K562 (cell line): ENCODE results near the gene CTH. TPM values are rescaled to one million over a fixed set of nuclear protein-coding genes. Genes with fewer than 3 reads are reported as not detected.

Experiments used
- BCLAF1 ChIP-seq, 2 experiments: fragments of 450-650 bp in 1 of 2; IDR thresholded peaks; 2 replicates each; pipeline ENCODE4 v1.6.1; 2011 to 2017; ENCODE audit warnings: low read depth in 2 of 2, antibody characterized with exemption in 1 of 2, borderline replicate concordance in 1 of 2, low read length in 1 of 2, mild to moderate bottlenecking in 1 of 2, mixed read lengths in 1 of 2; ENCODE audit not compliant: control insufficient read depth in 1 of 2
- CEBPB ChIP-seq: fragments of 450-650 bp; IDR thresholded peaks from 2 replicates; pipeline ENCODE4 v1.6.1; 2016; ENCODE audit warnings: missing genetic modification characterization, missing compliant biosample characterization
- CTBP1 ChIP-seq: fragments of 450-650 bp; IDR thresholded peaks from 2 replicates; pipeline ENCODE4 v1.6.1; 2016; ENCODE audit warnings: borderline replicate concordance
- GTF2E2 ChIP-seq: fragments of 200-800 bp; sonication (Bioruptor generic); IDR thresholded peaks from 2 replicates; pipeline ENCODE4 v1.6.1; 2016; ENCODE audit warnings: missing genetic modification characterization, missing compliant biosample characterization
- HNRNPLL ChIP-seq: fragments of 200-400 bp; formaldehyde crosslinking; IDR thresholded peaks from 2 replicates; pipeline ENCODE4 v1.6.1; 2017; ENCODE audit warnings: low read length, low read depth, mild to moderate bottlenecking; ENCODE audit not compliant: poor library complexity, severe bottlenecking
- MAZ ChIP-seq, 2 experiments: fragments of 450-650 bp in 1 of 2; sonication (generic) in 1 of 2; formaldehyde crosslinking; IDR thresholded peaks in 1 of 2; conservative IDR thresholded peaks in 1 of 2; 2 replicates each; pipeline versions ENCODE4 v1.4.0 to v1.5.0; 2020; ENCODE audit warnings: mild to moderate bottlenecking in 1 of 2, missing genetic modification reagents in 1 of 2
- MTA3 ChIP-seq: fragments of 450-650 bp; formaldehyde crosslinking; IDR thresholded peaks from 2 replicates; pipeline ENCODE4 v1.6.1; 2017; ENCODE audit warnings: mild to moderate bottlenecking, borderline replicate concordance
- RREB1 ChIP-seq: fragments of 250-450 bp; sonication (Bioruptor Pico); IDR thresholded peaks from 2 replicates; pipeline ENCODE4 v1.4.0; 2020
- SAFB2 ChIP-seq: fragments of 200-400 bp; formaldehyde crosslinking; IDR thresholded peaks from 2 replicates; pipeline ENCODE4 v1.6.1; 2018; ENCODE audit warnings: borderline replicate concordance, low read length, low read depth, moderate library complexity; ENCODE audit not compliant: severe bottlenecking
- SLC30A9 ChIP-seq: fragments of 250-450 bp; sonication (Bioruptor Pico); IDR thresholded peaks from 2 replicates; pipeline ENCODE4 v1.8.0; 2022; ENCODE audit warnings: mild to moderate bottlenecking, moderate library complexity
- polyA plus RNA-seq, 8 experiments: library from polyadenylated mRNA; depleted of rRNA in 4 of 8; stranded (reverse) in 5 of 8; unstranded in 3 of 8; fragments of >200 nt; fragmentation: Nextera tagmentation in 2 of 8; fragmentation: Illumina TruSeq in 1 of 8; extraction: Ambion mirVana in 2 of 8; extraction: Trizol in 1 of 8; gene quantifications; 2 replicates each; pipeline versions ENCODE4 v1.2.1 to v1.2.3, GENCODE V29; 2011 to 2014; ENCODE audit warnings: inconsistent platforms in 1 of 8, missing spikeins in 1 of 8
- total RNA-seq, 7 experiments: library from RNA; depleted of rRNA in 6 of 7; stranded (reverse); fragments of >200 nt in 6 of 7; fragmentation: Illumina TruSeq in 2 of 7; extraction: Trizol in 2 of 7; gene quantifications; 2 replicates each; pipeline versions ENCODE4 v1.2.1 to v1.2.3, GENCODE V29; 2011 to 2021; ENCODE audit warnings: low replicate concordance in 1 of 7
- TF ChIP-seq, protein P1 (sequence below): sonication (generic); formaldehyde crosslinking; IDR thresholded peaks from 2 replicates; pipeline ENCODE4 v1.8.0; 2023; ENCODE audit warnings: mild to moderate bottlenecking, missing genetic modification reagents
- TF ChIP-seq, protein P2 (sequence below): IDR thresholded peaks from 2 replicates; pipeline ENCODE4 v1.6.1; 2016; ENCODE audit warnings: missing genetic modification characterization, missing compliant biosample characterization

CTH gene
- total and polyA plus RNA-seq, 9 of the 15 experiments (the other 6 are each of a cell fraction or from before 2014, with no cell fraction given): 8.0 to 54.4 (median 30.9) TPM

GRCh38 chr1:70410604-70411359 lies at the start of gene CTH (continued):
- TF ChIP-seq RREB1 (CRISPR knock-in tag): 0 out of 2 replicates have a peak, but pooled peaks have one; percentile 81
- TF ChIP-seq GTF2E2: no peak
- TF ChIP-seq, protein P1, sequence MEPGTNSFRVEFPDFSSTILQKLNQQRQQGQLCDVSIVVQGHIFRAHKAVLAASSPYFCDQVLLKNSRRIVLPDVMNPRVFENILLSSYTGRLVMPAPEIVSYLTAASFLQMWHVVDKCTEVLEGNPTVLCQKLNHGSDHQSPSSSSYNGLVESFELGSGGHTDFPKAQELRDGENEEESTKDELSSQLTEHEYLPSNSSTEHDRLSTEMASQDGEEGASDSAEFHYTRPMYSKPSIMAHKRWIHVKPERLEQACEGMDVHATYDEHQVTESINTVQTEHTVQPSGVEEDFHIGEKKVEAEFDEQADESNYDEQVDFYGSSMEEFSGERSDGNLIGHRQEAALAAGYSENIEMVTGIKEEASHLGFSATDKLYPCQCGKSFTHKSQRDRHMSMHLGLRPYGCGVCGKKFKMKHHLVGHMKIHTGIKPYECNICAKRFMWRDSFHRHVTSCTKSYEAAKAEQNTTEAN (CRISPR knock-in tag): peak; percentile 37; the same call in 1 of the 2 replicates
- TF ChIP-seq BCLAF1 (IDR thresholded peaks at IDR 0.05; ENCODE audit: borderline replicate concordance in 1 of 2, control insufficient read depth in 1 of 2, low read depth in 2 of 2, low read length in 1 of 2): no peak
- TF ChIP-seq HNRNPLL: peak; percentile 66
- TF ChIP-seq SLC30A9: no peak
- TF ChIP-seq MTA3: peak; percentile 89; the same call in 1 of the 2 replicates
- peak; percentile 79 for TF ChIP-seq CEBPB
- no peak for TF ChIP-seq SAFB2
- TF ChIP-seq CTBP1: peak; percentile 71; the same call in 1 of the 2 replicates
- TF ChIP-seq, protein P2, sequence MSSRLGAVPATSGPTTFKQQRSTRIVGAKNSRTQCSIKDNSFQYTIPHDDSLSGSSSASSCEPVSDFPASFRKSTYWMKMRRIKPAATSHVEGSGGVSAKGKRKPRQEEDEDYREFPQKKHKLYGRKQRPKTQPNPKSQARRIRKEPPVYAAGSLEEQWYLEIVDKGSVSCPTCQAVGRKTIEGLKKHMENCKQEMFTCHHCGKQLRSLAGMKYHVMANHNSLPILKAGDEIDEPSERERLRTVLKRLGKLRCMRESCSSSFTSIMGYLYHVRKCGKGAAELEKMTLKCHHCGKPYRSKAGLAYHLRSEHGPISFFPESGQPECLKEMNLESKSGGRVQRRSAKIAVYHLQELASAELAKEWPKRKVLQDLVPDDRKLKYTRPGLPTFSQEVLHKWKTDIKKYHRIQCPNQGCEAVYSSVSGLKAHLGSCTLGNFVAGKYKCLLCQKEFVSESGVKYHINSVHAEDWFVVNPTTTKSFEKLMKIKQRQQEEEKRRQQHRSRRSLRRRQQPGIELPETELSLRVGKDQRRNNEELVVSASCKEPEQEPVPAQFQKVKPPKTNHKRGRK (tag): no peak
- peak in 1 of 2 experiments; percentile 45; a peak in 1 of 4 replicates for TF ChIP-seq MAZ (CRISPR knock-in tag; conservative IDR thresholded peaks at IDR 0.05 in 1 of 2, IDR thresholded peaks at IDR 0.05 in 1 of 2)
